ENCODE results near the gene CMSS1. TPM values are rescaled to one million over a fixed set of nuclear protein-coding genes. Genes with fewer than 3 reads are reported as not detected.
A peak's percentile ranks its signal among the peaks of the same experiment; 100 is the strongest.

The CMSS1 gene
- total RNA-seq, 1 experiment from 2014 or later, result 70.6 TPM

- no peak for TF ChIP-seq ZNF416 (CRISPR knock-in tag; IDR thresholded peaks at IDR 0.05)
- no peak for TF ChIP-seq TEAD4 (CRISPR knock-in tag; IDR thresholded peaks at IDR 0.05)
Measured at GRCh38 chr3:100179692-100180349, 362.2 kb downstream of the CMSS1 start (continued).

GRCh38 chr3:100183608-100184125 is 366.0 kb downstream of the CMSS1 start:
- ChIA-PET POLR2A (no interaction called here), CTCF (no interaction called here)
- H3K4me1 Mint-ChIP-seq, result peaks cover 21% of the 10 kb centered on the region
- H3K27me3 Mint-ChIP-seq (ENCODE audit: low read depth), result no peaks in the 10 kb centered on the region; the same call in 1 of the 2 replicates
- H3K36me3 Mint-ChIP-seq, result peaks cover 32% of the 10 kb centered on the region
- TF ChIP-seq ATF2 (CRISPR knock-in tag; IDR thresholded peaks at IDR 0.05; ENCODE audit: borderline replicate concordance, low read depth) (no peak), GTF2I (CRISPR knock-in tag; conservative IDR thresholded peaks at IDR 0.05) (0 out of 2 replicates have a peak, but pooled peaks have one; percentile 9), ZNF416 (CRISPR knock-in tag; IDR thresholded peaks at IDR 0.05) (peak; percentile 99), ATF6 (CRISPR knock-in tag; IDR thresholded peaks at IDR 0.05) (no peak), ZNF423 (CRISPR knock-in tag; IDR thresholded peaks at IDR 0.05) (no peak)
- ATAC-seq (peak; percentile 82), DNase-seq (ENCODE audit: low spot score) (no peak)
- H3K4me3 Mint-ChIP-seq, result no peak overlapping the region
- H3K27ac Mint-ChIP-seq, result no peak overlapping the region
- H3K9me3 Mint-ChIP-seq, result peaks cover 39% of the 10 kb centered on the region

GRCh38 chr3:100184948-100185570 is 367.4 kb downstream of the CMSS1 start:
- ChIA-PET POLR2A (no interaction called here), CTCF (interaction anchor here (2.8 kb wide), 1 partner anchor 69 kb away, joined by 14 read pairs; no protein-coding TSS in a partner anchor)
- peaks cover 18% of the 10 kb centered on the region for H3K36me3 Mint-ChIP-seq
- TF ChIP-seq MYBL2 (CRISPR knock-in tag; IDR thresholded peaks at IDR 0.05) (no peak), NR3C1 (CRISPR knock-in tag; conservative IDR thresholded peaks at IDR 0.05; ENCODE audit: low read depth) (no peak), ZNF219 (CRISPR knock-in tag; IDR thresholded peaks at IDR 0.05; ENCODE audit: borderline replicate concordance) (no peak), GRHL2 (CRISPR knock-in tag; IDR thresholded peaks at IDR 0.05; ENCODE audit: insufficient replicate concordance, severe bottlenecking) (no peak), FOXP1 (CRISPR knock-in tag; IDR thresholded peaks at IDR 0.05; ENCODE audit: borderline replicate concordance) (no peak), ZNF416 (CRISPR knock-in tag; IDR thresholded peaks at IDR 0.05) (no peak), SMAD4 (CRISPR knock-in tag; IDR thresholded peaks at IDR 0.05) (no peak), GABPB1 (CRISPR knock-in tag; IDR thresholded peaks at IDR 0.05) (no peak), ZNF138 (CRISPR knock-in tag; conservative IDR thresholded peaks at IDR 0.05) (no peak), KAT7 (CRISPR knock-in tag; IDR thresholded peaks at IDR 0.05; ENCODE audit: borderline replicate concordance) (no peak), JUN (CRISPR knock-in tag; IDR thresholded peaks at IDR 0.05) (no peak), ZNF263 (CRISPR knock-in tag; IDR thresholded peaks at IDR 0.05; ENCODE audit: low read depth) (no peak)
- H3K4me3 Mint-ChIP-seq, result no peak overlapping the region
- H3K27ac Mint-ChIP-seq, result no peak overlapping the region
- H3K9me3 Mint-ChIP-seq, result peaks cover 25% of the 10 kb centered on the region
- no peaks in the 10 kb centered on the region; the same call in 1 of the 2 replicates for H3K27me3 Mint-ChIP-seq (ENCODE audit: low read depth)
- DNase-seq (ENCODE audit: low spot score) (no peak), ATAC-seq (no peak)
- H3K4me1 Mint-ChIP-seq, result peaks cover 21% of the 10 kb centered on the region
